ENCODE measurements around the gene BACE2. TPM values are rescaled to one million over a fixed set of nuclear protein-coding genes. Genes with fewer than 3 reads are reported as not detected.
A peak's percentile ranks its signal among the peaks of the same experiment; 100 is the strongest.

Gene BACE2
- total RNA-seq, 2 donors from 2014 or later, result 9.1 to 16.7 TPM

GRCh38 chr21:41183575-41183974 is 15.6 kb downstream of the BACE2 start:
- Histone ChIP-seq H3K36me3 (ENCODE audit: control insufficient read depth, insufficient read depth, low read length) (no peaks in the 10 kb centered on the region), H3K9me3 (ENCODE audit: control insufficient read depth, low read length) (peaks cover 17% of the 10 kb centered on the region), H3K27ac (ENCODE audit: low read depth, low read length) (no peak overlapping the region), H3K4me1 (ENCODE audit: control insufficient read depth, insufficient read depth, low read length) (no peaks in the 10 kb centered on the region), H3K9ac (ENCODE audit: extremely low read depth, low read length, poor library complexity, severe bottlenecking) (no peak overlapping the region), H3K4me3 (ENCODE audit: low read length) (no peak overlapping the region), H3K27me3 (ENCODE audit: control insufficient read depth, insufficient read depth, low read length, poor library complexity, severe bottlenecking) (no peaks in the 10 kb centered on the region)
- H3K4me1 Mint-ChIP-seq, result peaks cover 8% of the 10 kb centered on the region
- H3K4me3 Mint-ChIP-seq, result no peak overlapping the region
- peaks cover 19% of the 10 kb centered on the region for H3K9me3 Mint-ChIP-seq
- TF ChIP-seq, protein P1, sequence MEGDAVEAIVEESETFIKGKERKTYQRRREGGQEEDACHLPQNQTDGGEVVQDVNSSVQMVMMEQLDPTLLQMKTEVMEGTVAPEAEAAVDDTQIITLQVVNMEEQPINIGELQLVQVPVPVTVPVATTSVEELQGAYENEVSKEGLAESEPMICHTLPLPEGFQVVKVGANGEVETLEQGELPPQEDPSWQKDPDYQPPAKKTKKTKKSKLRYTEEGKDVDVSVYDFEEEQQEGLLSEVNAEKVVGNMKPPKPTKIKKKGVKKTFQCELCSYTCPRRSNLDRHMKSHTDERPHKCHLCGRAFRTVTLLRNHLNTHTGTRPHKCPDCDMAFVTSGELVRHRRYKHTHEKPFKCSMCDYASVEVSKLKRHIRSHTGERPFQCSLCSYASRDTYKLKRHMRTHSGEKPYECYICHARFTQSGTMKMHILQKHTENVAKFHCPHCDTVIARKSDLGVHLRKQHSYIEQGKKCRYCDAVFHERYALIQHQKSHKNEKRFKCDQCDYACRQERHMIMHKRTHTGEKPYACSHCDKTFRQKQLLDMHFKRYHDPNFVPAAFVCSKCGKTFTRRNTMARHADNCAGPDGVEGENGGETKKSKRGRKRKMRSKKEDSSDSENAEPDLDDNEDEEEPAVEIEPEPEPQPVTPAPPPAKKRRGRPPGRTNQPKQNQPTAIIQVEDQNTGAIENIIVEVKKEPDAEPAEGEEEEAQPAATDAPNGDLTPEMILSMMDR (conservative IDR thresholded peaks at IDR 0.05), result no peak
- DNase-seq, result peak; percentile 47
- H3K27ac Mint-ChIP-seq, result no peak overlapping the region
- no peaks in the 10 kb centered on the region for H3K36me3 Mint-ChIP-seq (ENCODE audit: low read depth)
- no peaks in the 10 kb centered on the region for H3K27me3 Mint-ChIP-seq (ENCODE audit: insufficient read depth)
- WGBS, 2 experiments (ENCODE audit: insufficient coverage in 1 of 2, insufficient read length in 1 of 2), result 70 to 79% methylated on average over 4 of the region's 4 CpGs

DNA sequence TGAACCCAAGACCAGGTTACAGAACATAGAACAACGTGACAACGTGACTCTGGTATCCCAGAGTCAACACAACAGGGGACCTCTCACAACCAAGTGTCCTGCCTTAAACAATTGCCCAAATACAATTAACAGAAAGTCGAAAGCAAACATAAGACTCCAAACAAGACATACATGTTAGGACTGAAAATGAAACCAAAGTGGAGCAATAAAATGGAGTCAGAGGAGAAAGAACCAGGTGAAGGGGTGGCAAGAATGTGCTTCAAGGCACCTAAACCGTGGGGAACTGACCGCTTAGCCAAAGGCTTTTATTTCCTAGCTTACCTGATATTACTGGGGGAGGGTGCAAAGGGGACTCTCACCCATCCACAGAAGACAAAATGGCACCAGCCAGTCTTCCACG is 17.8 kb downstream of the BACE2 start:
- H3K4me3 ChIP-seq (ENCODE audit: low read length), result no peak overlapping the region
- TF ChIP-seq, protein P1 (conservative IDR thresholded peaks at IDR 0.05), result no peak
- WGBS, 2 experiments (ENCODE audit: insufficient coverage in 1 of 2, insufficient read length in 1 of 2), result 89 to 100% methylated on average over 2 to 5 of the region's 6 CpGs
- H3K27ac ChIP-seq (ENCODE audit: low read depth, low read length), result no peak overlapping the region
- no peak for DNase-seq
- Mint-ChIP-seq H3K27ac (no peak overlapping the region), H3K36me3 (ENCODE audit: low read depth) (peaks cover 2% of the 10 kb centered on the region), H3K9me3 (peaks cover 28% of the 10 kb centered on the region), H3K4me1 (no peaks in the 10 kb centered on the region), H3K27me3 (ENCODE audit: insufficient read depth) (no peaks in the 10 kb centered on the region), H3K4me3 (no peak overlapping the region)
- no peaks in the 10 kb centered on the region for H3K36me3 ChIP-seq (ENCODE audit: control insufficient read depth, insufficient read depth, low read length)
- H3K9ac ChIP-seq (ENCODE audit: extremely low read depth, low read length, poor library complexity, severe bottlenecking), result no peak overlapping the region
- no peaks in the 10 kb centered on the region for H3K4me1 ChIP-seq (ENCODE audit: control insufficient read depth, insufficient read depth, low read length)
- no peaks in the 10 kb centered on the region for H3K27me3 ChIP-seq (ENCODE audit: control insufficient read depth, insufficient read depth, low read length, poor library complexity, severe bottlenecking)
- peaks cover 24% of the 10 kb centered on the region for H3K9me3 ChIP-seq (ENCODE audit: control insufficient read depth, low read length)

GRCh38 chr21:41186755-41187536 is 19.0 kb downstream of the BACE2 start:
- Mint-ChIP-seq H3K36me3 (ENCODE audit: low read depth) (peaks cover 2% of the 10 kb centered on the region), H3K27me3 (ENCODE audit: insufficient read depth) (no peaks in the 10 kb centered on the region), H3K4me3 (no peak overlapping the region), H3K9me3 (peaks cover 20% of the 10 kb centered on the region), H3K4me1 (no peaks in the 10 kb centered on the region), H3K27ac (no peak overlapping the region)
- Histone ChIP-seq H3K27ac (ENCODE audit: low read depth, low read length) (no peak overlapping the region), H3K9me3 (ENCODE audit: control insufficient read depth, low read length) (peaks cover 19% of the 10 kb centered on the region), H3K27me3 (ENCODE audit: control insufficient read depth, insufficient read depth, low read length, poor library complexity, severe bottlenecking) (no peaks in the 10 kb centered on the region), H3K9ac (ENCODE audit: extremely low read depth, low read length, poor library complexity, severe bottlenecking) (no peak overlapping the region), H3K4me1 (ENCODE audit: control insufficient read depth, insufficient read depth, low read length) (no peaks in the 10 kb centered on the region), H3K4me3 (ENCODE audit: low read length) (no peak overlapping the region), H3K36me3 (ENCODE audit: control insufficient read depth, insufficient read depth, low read length) (no peaks in the 10 kb centered on the region)
- TF ChIP-seq, protein P1 (conservative IDR thresholded peaks at IDR 0.05), result no peak
- DNase-seq, result peak; percentile 66
- 89 to 100% methylated on average over 4 to 9 of the region's 9 CpGs for WGBS, 2 experiments (ENCODE audit: insufficient coverage in 1 of 2, insufficient read length in 1 of 2)

All from endodermal cell (in vitro differentiated cells).